Mammary epithelial cell (primary cell): ENCODE data around the gene NCOA7.

ENCODE experiments used
- EZH2 ChIP-seq: IDR thresholded peaks from 2 replicates; pipeline ENCODE4 v1.6.1; 2012; ENCODE audit warnings: low read length, inconsistent platforms, borderline replicate concordance
- TF ChIP-seq, protein P1 (sequence below), 2 donors: IDR thresholded peaks in 1 of 2; conservative IDR thresholded peaks in 1 of 2; 2 replicates each; pipeline ENCODE4 v1.5.1; 2011 to 2012; ENCODE audit warnings: inconsistent platforms in 2 of 2, low read length in 2 of 2, mild to moderate bottlenecking in 2 of 2, control low read depth in 1 of 2, low read depth in 1 of 2; ENCODE audit not compliant: insufficient read depth in 1 of 2; ENCODE audit errors: extremely low read depth in 1 of 2

DNA sequence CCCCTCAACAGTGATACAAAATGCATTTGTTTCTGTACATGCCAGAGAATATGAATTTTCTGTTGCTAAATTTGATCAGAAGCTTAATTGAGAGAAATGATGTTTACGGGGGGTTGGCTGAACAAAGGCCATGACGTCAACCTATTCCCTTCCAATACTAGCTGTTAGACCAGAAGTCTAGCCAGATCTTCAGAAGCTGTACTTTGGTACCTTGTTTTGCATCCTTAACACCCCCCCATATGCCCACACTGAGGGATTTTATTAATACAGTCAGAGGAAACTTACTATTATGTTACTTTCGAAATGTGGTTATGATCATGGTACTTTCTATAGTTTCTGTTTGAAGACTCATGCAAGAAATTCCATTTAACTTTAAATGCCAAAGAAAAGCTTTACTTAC, 3.1 kb downstream of the NCOA7 start:
- TF ChIP-seq, protein P1, sequence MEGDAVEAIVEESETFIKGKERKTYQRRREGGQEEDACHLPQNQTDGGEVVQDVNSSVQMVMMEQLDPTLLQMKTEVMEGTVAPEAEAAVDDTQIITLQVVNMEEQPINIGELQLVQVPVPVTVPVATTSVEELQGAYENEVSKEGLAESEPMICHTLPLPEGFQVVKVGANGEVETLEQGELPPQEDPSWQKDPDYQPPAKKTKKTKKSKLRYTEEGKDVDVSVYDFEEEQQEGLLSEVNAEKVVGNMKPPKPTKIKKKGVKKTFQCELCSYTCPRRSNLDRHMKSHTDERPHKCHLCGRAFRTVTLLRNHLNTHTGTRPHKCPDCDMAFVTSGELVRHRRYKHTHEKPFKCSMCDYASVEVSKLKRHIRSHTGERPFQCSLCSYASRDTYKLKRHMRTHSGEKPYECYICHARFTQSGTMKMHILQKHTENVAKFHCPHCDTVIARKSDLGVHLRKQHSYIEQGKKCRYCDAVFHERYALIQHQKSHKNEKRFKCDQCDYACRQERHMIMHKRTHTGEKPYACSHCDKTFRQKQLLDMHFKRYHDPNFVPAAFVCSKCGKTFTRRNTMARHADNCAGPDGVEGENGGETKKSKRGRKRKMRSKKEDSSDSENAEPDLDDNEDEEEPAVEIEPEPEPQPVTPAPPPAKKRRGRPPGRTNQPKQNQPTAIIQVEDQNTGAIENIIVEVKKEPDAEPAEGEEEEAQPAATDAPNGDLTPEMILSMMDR (conservative IDR thresholded peaks at IDR 0.05 in 1 of 2, IDR thresholded peaks at IDR 0.05 in 1 of 2; ENCODE audit: extremely low read depth in 1 of 2, insufficient read depth in 1 of 2, low read depth in 1 of 2, low read length in 2 of 2) = no peak
- TF ChIP-seq EZH2 = no peak
